HFFc6 (cell line): ENCODE data around the gene HS6ST2. TPM values are rescaled to one million over a fixed set of nuclear protein-coding genes. Genes with fewer than 3 reads are reported as not detected.
A peak's percentile ranks its signal among the peaks of the same experiment; 100 is the strongest.

Experiments used
- DNase-seq: peaks from one replicate; pipeline ENCODE4 v3.0.0-alpha.2; 2018
- H3K27ac Mint-ChIP-seq: 2 replicates; pipeline ENCODE4 v1.8.0; 2020; ENCODE audit warnings: mild to moderate bottlenecking, mixed read lengths
- H3K27me3 Mint-ChIP-seq: 2 replicates; pipeline ENCODE4 v1.8.0; 2021; ENCODE audit warnings: mild to moderate bottlenecking, moderate library complexity, mixed read lengths; ENCODE audit not compliant: insufficient read depth
- H3K36me3 Mint-ChIP-seq: 2 replicates; pipeline ENCODE4 v1.8.0; 2021; ENCODE audit warnings: low read depth, mixed read lengths
- H3K4me1 Mint-ChIP-seq: 2 replicates; pipeline ENCODE4 v1.8.0; 2020; ENCODE audit warnings: low read depth, mixed read lengths
- H3K4me3 Mint-ChIP-seq: 2 replicates; pipeline ENCODE4 v1.8.0; 2020; ENCODE audit warnings: mild to moderate bottlenecking, moderate library complexity, mixed read lengths
- H3K9me3 Mint-ChIP-seq: 2 replicates; pipeline ENCODE4 v1.8.0; 2020; ENCODE audit warnings: mild to moderate bottlenecking, mixed read lengths
- CTCF ChIP-seq: fragments of 200-600 bp; sonication (generic); IDR thresholded peaks from 2 replicates; pipeline ENCODE4 v1.5.0; 2021; ENCODE audit warnings: antibody characterized with exemption, mild to moderate bottlenecking
- total RNA-seq, 6 experiments: library from RNA; stranded (reverse); fragmentation: NEBNext Ultra II Directional; extraction: Animal tissue kit (Norgen Biotek cat#: 25700); gene quantifications; 2 replicates in 1 of 6; 3 replicates in 5 of 6; pipeline ENCODE4 v1.2.3, GENCODE V29; 2021

The HS6ST2 gene
- total RNA-seq, 6 experiments from 2014 or later, result not detected

- TF ChIP-seq CTCF, result no peak
- Mint-ChIP-seq H3K4me1 (no peaks in the 10 kb centered on the region), H3K27me3 (no peaks in the 10 kb centered on the region; the same call in 1 of the 2 replicates), H3K9me3 (peaks cover 7% of the 10 kb centered on the region; the same call in 1 of the 2 replicates), H3K4me3 (no peak overlapping the region), H3K27ac (no peak overlapping the region), H3K36me3 (no peaks in the 10 kb centered on the region)
- no peak for DNase-seq
These were observed 215.3 kb downstream of the HS6ST2 start for GRCh38 chrX:132743086-132743485.

GRCh38 chrX:132742246-132742645 lies 216.2 kb downstream of the HS6ST2 start:
- no peak overlapping the region for H3K4me3 Mint-ChIP-seq
- H3K36me3 Mint-ChIP-seq, result no peaks in the 10 kb centered on the region
- DNase-seq, result no peak
- no peak overlapping the region for H3K27ac Mint-ChIP-seq
- peaks cover 7% of the 10 kb centered on the region; the same call in 1 of the 2 replicates for H3K9me3 Mint-ChIP-seq
- no peak for TF ChIP-seq CTCF
- H3K27me3 Mint-ChIP-seq, result no peaks in the 10 kb centered on the region
- H3K4me1 Mint-ChIP-seq, result no peaks in the 10 kb centered on the region

GRCh38 chrX:132741689-132742088 lies 216.7 kb downstream of the HS6ST2 start:
- Mint-ChIP-seq H3K4me1 (no peaks in the 10 kb centered on the region), H3K9me3 (peaks cover 4% of the 10 kb centered on the region; the same call in 1 of the 2 replicates), H3K27ac (no peak overlapping the region), H3K4me3 (no peak overlapping the region), H3K27me3 (no peaks in the 10 kb centered on the region), H3K36me3 (no peaks in the 10 kb centered on the region)
- TF ChIP-seq CTCF, result no peak
- DNase-seq, result no peak

- no peaks in the 10 kb centered on the region for H3K27me3 Mint-ChIP-seq
- H3K4me3 Mint-ChIP-seq, result no peak overlapping the region
- no peaks in the 10 kb centered on the region for H3K36me3 Mint-ChIP-seq
- no peaks in the 10 kb centered on the region for H3K4me1 Mint-ChIP-seq
- no peak for DNase-seq
- peaks cover 4% of the 10 kb centered on the region; the same call in 1 of the 2 replicates for H3K9me3 Mint-ChIP-seq
- peak; percentile 61 for TF ChIP-seq CTCF
- no peak overlapping the region for H3K27ac Mint-ChIP-seq
These were observed 217.9 kb downstream of the HS6ST2 start for GRCh38 chrX:132740316-132741123.

- DNase-seq, result no peak
- Mint-ChIP-seq H3K4me3 (no peak overlapping the region), H3K27ac (no peak overlapping the region), H3K27me3 (no peaks in the 10 kb centered on the region; the same call in 1 of the 2 replicates), H3K9me3 (peaks cover 4% of the 10 kb centered on the region; the same call in 1 of the 2 replicates), H3K36me3 (no peaks in the 10 kb centered on the region), H3K4me1 (no peaks in the 10 kb centered on the region)
- no peak for TF ChIP-seq CTCF
These were observed 219.5 kb downstream of the HS6ST2 start for GRCh38 chrX:132738951-132739350.
